ENCODE results near the gene ACP2.
"Not testable (repeated sequence)": the region's sequence is repeated elsewhere in the genome, so short reads cannot be mapped to it uniquely, and the experiment has no call there.

ACP2 gene

GRCh38 chr11:47220401-47220821 lies 28.2 kb downstream of the ACP2 start:
- Histone ChIP-seq H3K27me3 (ENCODE audit: low read depth) (no peaks in the 10 kb centered on the region), H3K4me1 (peaks cover 15% of the 10 kb centered on the region), H3K4me3 (no peak overlapping the region), H3K36me3 (replicated peaks) (peaks cover 46% of the 10 kb centered on the region), H3K9me3 (no peaks in the 10 kb centered on the region)
- DNase-seq (ENCODE audit: low spot score in 2 of 2) = no peak
- in situ Hi-C loops (cut with MboI; ENCODE audit: low sequenced_read_pairs) = no loop called here

- Histone ChIP-seq H3K9me3 (no peaks in the 10 kb centered on the region), H3K27me3 (ENCODE audit: low read depth) (no peaks in the 10 kb centered on the region), H3K4me3 (peak overlapping the region; percentile 58), H3K4me1 (peaks cover 20% of the 10 kb centered on the region), H3K36me3 (replicated peaks) (peaks cover 34% of the 10 kb centered on the region)
- peak; percentile 54 to 58 for DNase-seq (ENCODE audit: low spot score in 2 of 2)
- in situ Hi-C loops (cut with MboI; ENCODE audit: low sequenced_read_pairs) = no loop called here
Measured at GRCh38 chr11:47216121-47216798, 32.4 kb downstream of the ACP2 start.

GRCh38 chr11:47215366-47215910 lies 33.2 kb downstream of the ACP2 start:
- peak overlapping the region; percentile 58 for H3K4me3 ChIP-seq
- H3K36me3 ChIP-seq (replicated peaks) = peaks cover 26% of the 10 kb centered on the region
- DNase-seq (ENCODE audit: low spot score in 2 of 2) = peak in 1 of 2 experiments; percentile 11
- 0 out of 2 replicates have a peak, but pooled peaks cover 1% of the 10 kb centered on the region for H3K9me3 ChIP-seq
- H3K4me1 ChIP-seq = peaks cover 20% of the 10 kb centered on the region
- in situ Hi-C loops (cut with MboI; ENCODE audit: low sequenced_read_pairs) = no loop called here
- H3K27me3 ChIP-seq (ENCODE audit: low read depth) = no peaks in the 10 kb centered on the region

- H3K27me3 ChIP-seq (ENCODE audit: low read depth) = no peaks in the 10 kb centered on the region
- H3K4me1 ChIP-seq = peaks cover 18% of the 10 kb centered on the region
- in situ Hi-C loops (cut with MboI; ENCODE audit: low sequenced_read_pairs) = no loop called here
- H3K4me3 ChIP-seq = peak overlapping the region; percentile 58
- peak; percentile 73 to 91 for DNase-seq (ENCODE audit: low spot score in 2 of 2)
- 0 out of 2 replicates have a peak, but pooled peaks cover 2% of the 10 kb centered on the region for H3K9me3 ChIP-seq
- H3K36me3 ChIP-seq (replicated peaks) = peaks cover 14% of the 10 kb centered on the region
Measured at GRCh38 chr11:47213950-47214565, 34.6 kb downstream of the ACP2 start.

- Histone ChIP-seq H3K27me3 (ENCODE audit: low read depth) (no peaks in the 10 kb centered on the region), H3K4me3 (no peak overlapping the region), H3K9me3 (0 out of 2 replicates have a peak, but pooled peaks cover 2% of the 10 kb centered on the region), H3K36me3 (replicated peaks) (peaks cover 11% of the 10 kb centered on the region), H3K4me1 (peaks cover 18% of the 10 kb centered on the region)
- in situ Hi-C loops (cut with MboI; ENCODE audit: low sequenced_read_pairs) = no loop called here
- DNase-seq (ENCODE audit: low spot score in 2 of 2) = no peak
Measured at GRCh38 chr11:47212938-47213337, 35.7 kb downstream of the ACP2 start.

GRCh38 chr11:47208628-47209027 lies 40.0 kb downstream of the ACP2 start:
- Histone ChIP-seq H3K36me3 (replicated peaks) (no peaks in the 10 kb centered on the region), H3K27me3 (ENCODE audit: low read depth) (no peaks in the 10 kb centered on the region), H3K4me3 (no peak overlapping the region), H3K4me1 (no peaks in the 10 kb centered on the region; the same call in 1 of the 2 replicates), H3K9me3 (0 out of 2 replicates have a peak, but pooled peaks cover 2% of the 10 kb centered on the region)
- in situ Hi-C loops (cut with MboI; ENCODE audit: low sequenced_read_pairs) = no loop called here
- no peak for DNase-seq (ENCODE audit: low spot score in 2 of 2)

- in situ Hi-C loops (cut with MboI; ENCODE audit: low sequenced_read_pairs); H3K4me3 ChIP-seq; H3K27me3 ChIP-seq (ENCODE audit: low read depth); H3K9me3 ChIP-seq; H3K36me3 ChIP-seq (replicated peaks); DNase-seq (ENCODE audit: low spot score in 2 of 2); H3K4me1 ChIP-seq: not testable (repeated sequence)
Measured at GRCh38 chr11:47208008-47208552, 40.5 kb downstream of the ACP2 start.

GRCh38 chr11:47207459-47207858 lies 41.2 kb downstream of the ACP2 start:
- no peaks in the 10 kb centered on the region for H3K27me3 ChIP-seq (ENCODE audit: low read depth)
- no peaks in the 10 kb centered on the region for H3K36me3 ChIP-seq (replicated peaks)
- H3K9me3 ChIP-seq = 0 out of 2 replicates have a peak, but pooled peaks cover 2% of the 10 kb centered on the region
- in situ Hi-C loops (cut with MboI; ENCODE audit: low sequenced_read_pairs) = no loop called here
- no peak for DNase-seq (ENCODE audit: low spot score in 2 of 2)
- no peaks in the 10 kb centered on the region; the same call in 1 of the 2 replicates for H3K4me1 ChIP-seq
- H3K4me3 ChIP-seq = no peak overlapping the region

GRCh38 chr11:47206577-47206976 lies 42.0 kb downstream of the ACP2 start:
- H3K27me3 ChIP-seq (ENCODE audit: low read depth); DNase-seq (ENCODE audit: low spot score in 2 of 2); in situ Hi-C loops (cut with MboI; ENCODE audit: low sequenced_read_pairs); H3K4me1 ChIP-seq; H3K4me3 ChIP-seq; H3K36me3 ChIP-seq (replicated peaks); H3K9me3 ChIP-seq: not testable (repeated sequence)

- Histone ChIP-seq H3K4me3 (no peak overlapping the region), H3K27me3 (ENCODE audit: low read depth) (no peaks in the 10 kb centered on the region), H3K9me3 (no peaks in the 10 kb centered on the region), H3K36me3 (replicated peaks) (no peaks in the 10 kb centered on the region), H3K4me1 (no peaks in the 10 kb centered on the region; the same call in 1 of the 2 replicates)
- DNase-seq (ENCODE audit: low spot score in 2 of 2) = no peak
- in situ Hi-C loops (cut with MboI; ENCODE audit: low sequenced_read_pairs) = no loop called here
Measured at GRCh38 chr11:47204637-47204989, 44.0 kb downstream of the ACP2 start.

- no peak overlapping the region for H3K4me3 ChIP-seq
- H3K36me3 ChIP-seq (replicated peaks) = no peaks in the 10 kb centered on the region
- DNase-seq (ENCODE audit: low spot score in 2 of 2) = no peak
- H3K9me3 ChIP-seq = no peaks in the 10 kb centered on the region
- in situ Hi-C loops (cut with MboI; ENCODE audit: low sequenced_read_pairs) = no loop called here
- no peaks in the 10 kb centered on the region; the same call in 1 of the 2 replicates for H3K4me1 ChIP-seq
- H3K27me3 ChIP-seq (ENCODE audit: low read depth) = no peaks in the 10 kb centered on the region
Measured at GRCh38 chr11:47202576-47202975, 46.0 kb downstream of the ACP2 start.

- Histone ChIP-seq H3K4me3 (no peak overlapping the region), H3K9me3 (no peaks in the 10 kb centered on the region), H3K27me3 (ENCODE audit: low read depth) (no peaks in the 10 kb centered on the region), H3K36me3 (replicated peaks) (no peaks in the 10 kb centered on the region), H3K4me1 (no peaks in the 10 kb centered on the region; the same call in 1 of the 2 replicates)
- DNase-seq (ENCODE audit: low spot score in 2 of 2) = no peak
- in situ Hi-C loops (cut with MboI; ENCODE audit: low sequenced_read_pairs) = no loop called here
Measured at GRCh38 chr11:47201015-47201414, 47.6 kb downstream of the ACP2 start.

GRCh38 chr11:47198161-47198560 lies 50.5 kb downstream of the ACP2 start:
- H3K36me3 ChIP-seq (replicated peaks); in situ Hi-C loops (cut with MboI; ENCODE audit: low sequenced_read_pairs); DNase-seq (ENCODE audit: low spot score in 2 of 2); H3K9me3 ChIP-seq; H3K4me3 ChIP-seq; H3K27me3 ChIP-seq (ENCODE audit: low read depth); H3K4me1 ChIP-seq: not testable (repeated sequence)

- peaks cover 6% of the 10 kb centered on the region; the same call in 1 of the 2 replicates for H3K4me1 ChIP-seq
- no peaks in the 10 kb centered on the region for H3K27me3 ChIP-seq (ENCODE audit: low read depth)
- no peak for DNase-seq (ENCODE audit: low spot score in 2 of 2)
- in situ Hi-C loops (cut with MboI; ENCODE audit: low sequenced_read_pairs) = no loop called here
- H3K36me3 ChIP-seq (replicated peaks) = no peaks in the 10 kb centered on the region
- H3K9me3 ChIP-seq = no peaks in the 10 kb centered on the region
- H3K4me3 ChIP-seq = no peak overlapping the region
Measured at GRCh38 chr11:47192111-47192510, 56.5 kb downstream of the ACP2 start.
